Measurements from ENCODE around the gene NR4A1.

Gene NR4A1

DNA sequence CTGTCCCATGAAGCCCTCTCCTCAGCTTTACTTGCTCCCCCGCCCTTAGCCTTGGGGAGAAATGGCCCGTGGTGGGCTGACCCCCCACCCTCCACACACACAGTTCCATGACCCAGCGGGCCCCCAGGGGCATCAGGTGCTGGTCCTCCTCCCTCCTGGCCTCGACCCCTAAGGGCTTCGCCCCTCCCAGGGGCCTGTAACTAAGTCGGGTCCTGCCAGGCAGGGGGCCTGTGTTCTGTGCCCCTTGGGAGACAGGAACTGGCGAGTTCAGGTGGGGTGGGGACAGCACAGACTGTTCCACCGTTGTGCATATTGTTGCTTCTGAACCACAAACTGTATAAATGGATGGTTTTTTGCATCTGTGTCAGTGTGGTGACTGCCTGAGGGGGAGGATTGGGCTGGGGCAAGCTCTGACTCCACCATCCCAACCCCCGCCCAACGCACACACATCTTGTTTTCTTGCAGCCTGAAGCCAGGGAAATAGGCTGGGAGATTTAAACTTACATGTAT lies 35.7 kb upstream of the NR4A1 start:
- H3K4me2 ChIP-seq (ENCODE audit: low read depth, low read length, poor library complexity, severe bottlenecking), result peak overlapping the region; percentile 48
- H3F3A ChIP-seq (ENCODE audit: low read depth), result no peaks in the 10 kb centered on the region
- H3K36me3 ChIP-seq (ENCODE audit: insufficient read depth, low read length), result no peaks in the 10 kb centered on the region
- no peaks in the 10 kb centered on the region for H4K20me1 ChIP-seq (ENCODE audit: insufficient read depth, low read length, poor library complexity, severe bottlenecking)
- TF ChIP-seq, protein P1, sequence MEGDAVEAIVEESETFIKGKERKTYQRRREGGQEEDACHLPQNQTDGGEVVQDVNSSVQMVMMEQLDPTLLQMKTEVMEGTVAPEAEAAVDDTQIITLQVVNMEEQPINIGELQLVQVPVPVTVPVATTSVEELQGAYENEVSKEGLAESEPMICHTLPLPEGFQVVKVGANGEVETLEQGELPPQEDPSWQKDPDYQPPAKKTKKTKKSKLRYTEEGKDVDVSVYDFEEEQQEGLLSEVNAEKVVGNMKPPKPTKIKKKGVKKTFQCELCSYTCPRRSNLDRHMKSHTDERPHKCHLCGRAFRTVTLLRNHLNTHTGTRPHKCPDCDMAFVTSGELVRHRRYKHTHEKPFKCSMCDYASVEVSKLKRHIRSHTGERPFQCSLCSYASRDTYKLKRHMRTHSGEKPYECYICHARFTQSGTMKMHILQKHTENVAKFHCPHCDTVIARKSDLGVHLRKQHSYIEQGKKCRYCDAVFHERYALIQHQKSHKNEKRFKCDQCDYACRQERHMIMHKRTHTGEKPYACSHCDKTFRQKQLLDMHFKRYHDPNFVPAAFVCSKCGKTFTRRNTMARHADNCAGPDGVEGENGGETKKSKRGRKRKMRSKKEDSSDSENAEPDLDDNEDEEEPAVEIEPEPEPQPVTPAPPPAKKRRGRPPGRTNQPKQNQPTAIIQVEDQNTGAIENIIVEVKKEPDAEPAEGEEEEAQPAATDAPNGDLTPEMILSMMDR (conservative IDR thresholded peaks at IDR 0.05; ENCODE audit: low read length), result no peak
- no peak for TF ChIP-seq EZH2phosphoT487 (IDR thresholded peaks at IDR 0.05; ENCODE audit: borderline replicate concordance)
- no peak overlapping the region for H2AFZ ChIP-seq (ENCODE audit: low read length)
- peak overlapping the region; percentile 3 for H3K4me3 ChIP-seq (ENCODE audit: low read length, poor library complexity, severe bottlenecking)
- no peaks in the 10 kb centered on the region for H3K9me3 ChIP-seq (ENCODE audit: insufficient read depth, low read depth, low read length)
- H3K27me3 ChIP-seq (ENCODE audit: insufficient read depth, low read length, poor library complexity, severe bottlenecking), result no peaks in the 10 kb centered on the region
- no peaks in the 10 kb centered on the region for H3K9me2 ChIP-seq (replicated peaks; ENCODE audit: low read depth, low read length)
- H3K79me2 ChIP-seq (ENCODE audit: insufficient read depth, low read length), result no peaks in the 10 kb centered on the region
- H3K9ac ChIP-seq (ENCODE audit: low read depth, low read length, poor library complexity, severe bottlenecking), result peak overlapping the region; percentile 54
- H3K4me1 ChIP-seq (ENCODE audit: insufficient read depth, low read length, poor library complexity, severe bottlenecking), result peaks cover 23% of the 10 kb centered on the region

DNA sequence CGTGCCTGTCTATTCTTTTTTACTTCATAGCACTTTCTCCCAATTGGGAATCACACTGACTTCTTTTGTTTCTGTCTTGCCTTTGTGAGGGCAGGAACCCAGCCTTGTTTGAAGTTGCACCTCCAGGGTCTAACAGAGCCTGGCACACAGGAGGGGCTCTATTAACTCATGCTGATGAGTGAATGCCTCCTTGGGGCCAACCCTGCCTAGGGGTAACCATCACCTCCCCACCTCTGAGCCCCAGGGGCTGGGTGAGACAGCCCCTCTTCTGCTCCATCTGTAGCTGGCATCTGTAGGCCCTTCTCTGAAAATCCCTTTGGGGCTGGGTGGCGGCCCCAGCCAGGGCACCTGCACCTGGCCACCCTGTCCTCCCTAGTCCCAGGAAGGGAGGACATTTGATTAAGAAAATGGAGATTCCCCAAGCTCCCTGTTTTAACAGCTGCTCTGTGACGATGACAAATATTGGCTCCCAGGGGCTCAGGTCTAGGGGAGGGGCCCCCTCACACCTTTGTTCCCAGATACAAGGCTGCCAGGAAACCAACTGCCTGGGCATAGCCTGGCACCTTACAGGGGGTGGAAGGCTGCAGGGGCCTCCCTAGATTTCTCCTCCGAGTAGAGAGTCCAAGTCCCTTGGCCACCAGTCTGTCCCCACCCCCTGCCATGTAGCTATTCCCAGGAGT lies 32.7 kb upstream of the NR4A1 start:
- Histone ChIP-seq H3K4me2 (ENCODE audit: low read depth, low read length, poor library complexity, severe bottlenecking) (no peak overlapping the region), H3K79me2 (ENCODE audit: insufficient read depth, low read length) (no peaks in the 10 kb centered on the region), H3F3A (ENCODE audit: low read depth) (no peaks in the 10 kb centered on the region), H3K27me3 (ENCODE audit: insufficient read depth, low read length, poor library complexity, severe bottlenecking) (no peaks in the 10 kb centered on the region), H4K20me1 (ENCODE audit: insufficient read depth, low read length, poor library complexity, severe bottlenecking) (no peaks in the 10 kb centered on the region), H3K9me2 (replicated peaks; ENCODE audit: low read depth, low read length) (no peaks in the 10 kb centered on the region), H3K9me3 (ENCODE audit: insufficient read depth, low read depth, low read length) (no peaks in the 10 kb centered on the region), H3K4me1 (ENCODE audit: insufficient read depth, low read length, poor library complexity, severe bottlenecking) (peaks cover 26% of the 10 kb centered on the region), H3K9ac (ENCODE audit: low read depth, low read length, poor library complexity, severe bottlenecking) (no peak overlapping the region), H3K4me3 (ENCODE audit: low read length, poor library complexity, severe bottlenecking) (no peak overlapping the region), H2AFZ (ENCODE audit: low read length) (no peak overlapping the region), H3K36me3 (ENCODE audit: insufficient read depth, low read length) (no peaks in the 10 kb centered on the region)
- TF ChIP-seq, protein P1 (conservative IDR thresholded peaks at IDR 0.05; ENCODE audit: low read length), result no peak
- TF ChIP-seq EZH2phosphoT487 (IDR thresholded peaks at IDR 0.05; ENCODE audit: borderline replicate concordance), result no peak

DNA sequence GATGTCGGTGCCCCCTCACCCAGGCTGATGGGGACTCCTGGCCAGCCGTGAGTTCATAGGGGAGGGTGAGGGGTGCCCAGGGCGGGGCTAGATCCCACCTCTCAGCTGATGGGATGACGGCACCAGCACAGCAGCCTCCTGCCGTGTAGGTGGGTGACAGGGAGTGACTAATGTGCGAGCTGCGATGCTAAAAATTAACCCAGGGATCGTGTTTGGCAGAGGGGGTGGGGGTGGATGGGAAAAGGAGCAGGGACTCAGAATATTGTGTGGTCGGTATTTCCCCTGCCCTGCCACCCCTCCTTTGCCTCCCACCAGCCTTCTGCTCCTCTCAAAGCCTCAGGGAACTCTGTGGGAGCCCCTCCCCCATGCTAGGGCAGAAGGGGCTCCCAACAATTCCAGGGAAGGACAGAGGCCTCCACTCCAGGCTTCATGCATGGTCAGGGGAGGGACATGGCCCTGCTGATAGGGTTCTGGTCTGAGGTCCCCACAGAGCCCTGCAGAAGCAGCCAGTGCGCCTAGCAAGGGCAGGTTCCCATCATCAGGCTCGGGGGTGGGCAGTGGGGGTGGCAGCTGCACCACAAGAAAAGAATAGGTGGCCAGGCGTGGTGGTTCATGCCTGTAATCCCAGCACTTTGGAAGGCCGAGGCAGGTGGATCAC lies 32.0 kb upstream of the NR4A1 start:
- Histone ChIP-seq H3K36me3 (ENCODE audit: insufficient read depth, low read length) (no peaks in the 10 kb centered on the region), H3K4me3 (ENCODE audit: low read length, poor library complexity, severe bottlenecking) (no peak overlapping the region), H3K27me3 (ENCODE audit: insufficient read depth, low read length, poor library complexity, severe bottlenecking) (no peaks in the 10 kb centered on the region), H2AFZ (ENCODE audit: low read length) (no peak overlapping the region), H4K20me1 (ENCODE audit: insufficient read depth, low read length, poor library complexity, severe bottlenecking) (no peaks in the 10 kb centered on the region), H3K4me1 (ENCODE audit: insufficient read depth, low read length, poor library complexity, severe bottlenecking) (peaks cover 27% of the 10 kb centered on the region), H3F3A (ENCODE audit: low read depth) (no peaks in the 10 kb centered on the region), H3K9me3 (ENCODE audit: insufficient read depth, low read depth, low read length) (no peaks in the 10 kb centered on the region), H3K4me2 (ENCODE audit: low read depth, low read length, poor library complexity, severe bottlenecking) (no peak overlapping the region), H3K79me2 (ENCODE audit: insufficient read depth, low read length) (no peaks in the 10 kb centered on the region), H3K9ac (ENCODE audit: low read depth, low read length, poor library complexity, severe bottlenecking) (no peak overlapping the region), H3K9me2 (replicated peaks; ENCODE audit: low read depth, low read length) (no peaks in the 10 kb centered on the region)
- no peak for TF ChIP-seq EZH2phosphoT487 (IDR thresholded peaks at IDR 0.05; ENCODE audit: borderline replicate concordance)
- TF ChIP-seq, protein P1 (conservative IDR thresholded peaks at IDR 0.05; ENCODE audit: low read length), result no peak
